ENCODE results near the gene SCLY. TPM values are rescaled to one million over a fixed set of nuclear protein-coding genes. Genes with fewer than 3 reads are reported as not detected.

The SCLY gene
- total and polyA plus RNA-seq, 2 of the 8 experiments (the other 6 are each of a cell fraction or from before 2014, with no cell fraction given), result 79.0 to 79.5 TPM

GRCh38 chr2:238085899-238086298 lies 25.1 kb downstream of the SCLY start (continued):
- TF ChIP-seq, protein P1, sequence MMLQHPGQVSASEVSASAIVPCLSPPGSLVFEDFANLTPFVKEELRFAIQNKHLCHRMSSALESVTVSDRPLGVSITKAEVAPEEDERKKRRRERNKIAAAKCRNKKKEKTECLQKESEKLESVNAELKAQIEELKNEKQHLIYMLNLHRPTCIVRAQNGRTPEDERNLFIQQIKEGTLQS (IDR thresholded peaks at IDR 0.05; ENCODE audit: insufficient read depth, low read depth, low read length), result no peak
- TF ChIP-seq SIRT6 (IDR thresholded peaks at IDR 0.05; ENCODE audit: low read length) (no peak), JUN (IDR thresholded peaks at IDR 0.05; ENCODE audit: low read depth, low read length) (no peak)
